Measurements from ENCODE around the gene UGT1A7.

DNA sequence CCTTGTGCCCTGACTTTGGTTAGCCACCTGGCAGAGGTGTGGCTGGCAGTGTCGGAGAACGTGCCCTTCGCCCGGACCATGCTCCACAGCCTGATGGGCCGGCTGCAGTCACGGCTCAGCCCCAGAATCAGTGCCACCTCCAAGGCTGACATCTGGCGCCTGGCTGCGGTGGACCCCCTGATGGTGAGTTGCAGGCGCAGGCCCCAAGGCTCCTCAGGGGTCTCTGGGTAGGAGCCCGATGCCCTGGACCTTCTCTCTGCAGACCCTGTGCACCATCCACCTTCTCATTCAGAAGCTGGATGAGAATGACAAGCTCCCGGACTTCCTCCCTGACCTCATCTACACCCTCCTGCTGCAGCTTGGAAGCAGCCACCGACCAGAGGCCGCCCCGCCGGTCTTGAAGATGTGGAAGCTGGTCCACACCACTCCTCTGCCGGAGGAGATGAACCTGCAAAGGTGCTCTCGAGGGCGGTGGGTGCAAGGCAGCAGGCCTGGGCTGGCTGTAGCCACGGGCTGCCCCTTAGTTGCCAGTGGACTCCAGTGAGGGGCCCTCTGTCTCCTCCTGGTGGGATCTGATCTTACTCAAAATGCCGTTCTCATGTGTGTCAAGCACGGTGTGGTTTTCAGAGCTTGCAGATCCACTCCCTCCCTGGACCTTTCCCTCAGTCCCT is 140.5 kb downstream of the UGT1A7 start:
- TF ChIP-seq POLR2A (IDR thresholded peaks at IDR 0.05): no peak
- TF ChIP-seq, protein P1, sequence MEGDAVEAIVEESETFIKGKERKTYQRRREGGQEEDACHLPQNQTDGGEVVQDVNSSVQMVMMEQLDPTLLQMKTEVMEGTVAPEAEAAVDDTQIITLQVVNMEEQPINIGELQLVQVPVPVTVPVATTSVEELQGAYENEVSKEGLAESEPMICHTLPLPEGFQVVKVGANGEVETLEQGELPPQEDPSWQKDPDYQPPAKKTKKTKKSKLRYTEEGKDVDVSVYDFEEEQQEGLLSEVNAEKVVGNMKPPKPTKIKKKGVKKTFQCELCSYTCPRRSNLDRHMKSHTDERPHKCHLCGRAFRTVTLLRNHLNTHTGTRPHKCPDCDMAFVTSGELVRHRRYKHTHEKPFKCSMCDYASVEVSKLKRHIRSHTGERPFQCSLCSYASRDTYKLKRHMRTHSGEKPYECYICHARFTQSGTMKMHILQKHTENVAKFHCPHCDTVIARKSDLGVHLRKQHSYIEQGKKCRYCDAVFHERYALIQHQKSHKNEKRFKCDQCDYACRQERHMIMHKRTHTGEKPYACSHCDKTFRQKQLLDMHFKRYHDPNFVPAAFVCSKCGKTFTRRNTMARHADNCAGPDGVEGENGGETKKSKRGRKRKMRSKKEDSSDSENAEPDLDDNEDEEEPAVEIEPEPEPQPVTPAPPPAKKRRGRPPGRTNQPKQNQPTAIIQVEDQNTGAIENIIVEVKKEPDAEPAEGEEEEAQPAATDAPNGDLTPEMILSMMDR (IDR thresholded peaks at IDR 0.05): no peak

Measured in testis (tissue), 2 donors.